ENCODE measurements around the gene BUD31. TPM values are rescaled to one million over a fixed set of nuclear protein-coding genes. Genes with fewer than 3 reads are reported as not detected.

BUD31 gene
- total RNA-seq, 1 experiment from 2014 or later, result 154 TPM

DNA sequence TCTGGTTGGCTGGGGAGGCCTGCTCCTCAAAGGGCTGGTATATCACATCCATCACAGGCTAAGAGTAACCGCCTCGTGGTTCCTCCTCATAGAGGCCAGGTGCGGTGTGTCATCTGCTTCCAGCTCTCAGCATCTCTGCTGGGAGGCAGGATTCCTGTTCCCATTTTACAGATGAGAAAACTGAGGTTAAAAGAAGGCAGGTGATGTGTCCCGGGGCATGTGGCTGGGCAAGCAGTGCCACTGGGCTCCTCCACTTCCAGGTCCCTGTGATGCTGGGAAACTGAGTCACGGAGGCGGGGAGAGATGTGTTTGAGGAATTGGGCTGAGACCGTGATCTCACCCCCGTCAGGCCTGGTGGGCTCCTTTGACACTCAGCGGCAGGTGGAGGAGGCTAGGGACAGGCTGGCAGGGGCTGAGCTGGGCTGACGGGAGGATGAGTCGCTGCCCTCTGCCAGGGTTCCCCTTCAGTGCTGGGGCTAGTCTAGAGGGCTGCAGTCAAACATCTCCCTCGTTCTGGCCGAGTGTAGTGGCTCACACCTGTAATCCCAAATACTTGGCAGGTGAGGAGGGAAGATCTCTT is 24.9 kb upstream of the BUD31 start:
- ChIA-PET POLR2A (no interaction called here), CTCF (no interaction called here), RAD21 (ENCODE audit: low non-redundant PET in 1 of 2, low total read pairs in 2 of 2, uncharacterized antibody in 2 of 2, unreplicated experiment in 2 of 2) (no interaction called here)
- BruUV-seq (replicated peaks), result no TSS peak
- peaks cover 4 to 18% of the 10 kb centered on the region in 2 experiments; a peak in 3 of 4 replicates for H3K36me3 ChIP-seq (ENCODE audit: control insufficient read depth in 1 of 2, insufficient read depth in 2 of 2, low read length in 2 of 2)
- no peak overlapping the region; the same call in 1 of the 2 replicates for H3K27ac ChIP-seq (ENCODE audit: low read depth, low read length)
- intact Hi-C loops (cut with micrococcal nuclease), result no loop called here
- no peaks in the 10 kb centered on the region; the same call in 1 of the 2 replicates for H4K20me1 ChIP-seq (ENCODE audit: insufficient read depth)
- H3K9ac ChIP-seq (ENCODE audit: low read length), result no peak overlapping the region
- no peak overlapping the region for H3K4me2 ChIP-seq (ENCODE audit: low read length)
- H3K9me3 ChIP-seq (ENCODE audit: control insufficient read depth in 1 of 2, insufficient read depth in 1 of 2, low read depth in 1 of 2, low read length in 2 of 2), result no peaks in the 10 kb centered on the region
- H3K9me2 ChIP-seq (ENCODE audit: insufficient read depth), result no peaks in the 10 kb centered on the region
- TF ChIP-seq SIN3A (IDR thresholded peaks at IDR 0.05; ENCODE audit: low read depth) (no peak), SP1 (IDR thresholded peaks at IDR 0.05; ENCODE audit: low read depth) (no peak), EZH2phosphoT487 (IDR thresholded peaks at IDR 0.05; ENCODE audit: borderline replicate concordance) (no peak), YY1 (IDR thresholded peaks at IDR 0.05; ENCODE audit: extremely low read depth, insufficient replicate concordance, low read depth, low read length) (no peak), CBX3 (IDR thresholded peaks at IDR 0.05; ENCODE audit: low read depth) (no peak), CEBPB (IDR thresholded peaks at IDR 0.05; ENCODE audit: low read depth) (no peak), JUND (IDR thresholded peaks at IDR 0.05) (no peak), EGR1 (IDR thresholded peaks at IDR 0.05; ENCODE audit: low read depth) (no peak), ELF1 (IDR thresholded peaks at IDR 0.05; ENCODE audit: borderline replicate concordance, low read depth) (no peak), POLR2AphosphoS5 (IDR thresholded peaks at IDR 0.05; ENCODE audit: low read depth, low read length) (no peak), EZH2 (IDR thresholded peaks at IDR 0.05) (no peak), POLR2A (IDR thresholded peaks at IDR 0.05; ENCODE audit: borderline replicate concordance, extremely low read depth, insufficient read depth, insufficient read length) (no peak), RAD21 (IDR thresholded peaks at IDR 0.05; ENCODE audit: low read depth) (no peak)
- TF ChIP-seq, protein P1, sequence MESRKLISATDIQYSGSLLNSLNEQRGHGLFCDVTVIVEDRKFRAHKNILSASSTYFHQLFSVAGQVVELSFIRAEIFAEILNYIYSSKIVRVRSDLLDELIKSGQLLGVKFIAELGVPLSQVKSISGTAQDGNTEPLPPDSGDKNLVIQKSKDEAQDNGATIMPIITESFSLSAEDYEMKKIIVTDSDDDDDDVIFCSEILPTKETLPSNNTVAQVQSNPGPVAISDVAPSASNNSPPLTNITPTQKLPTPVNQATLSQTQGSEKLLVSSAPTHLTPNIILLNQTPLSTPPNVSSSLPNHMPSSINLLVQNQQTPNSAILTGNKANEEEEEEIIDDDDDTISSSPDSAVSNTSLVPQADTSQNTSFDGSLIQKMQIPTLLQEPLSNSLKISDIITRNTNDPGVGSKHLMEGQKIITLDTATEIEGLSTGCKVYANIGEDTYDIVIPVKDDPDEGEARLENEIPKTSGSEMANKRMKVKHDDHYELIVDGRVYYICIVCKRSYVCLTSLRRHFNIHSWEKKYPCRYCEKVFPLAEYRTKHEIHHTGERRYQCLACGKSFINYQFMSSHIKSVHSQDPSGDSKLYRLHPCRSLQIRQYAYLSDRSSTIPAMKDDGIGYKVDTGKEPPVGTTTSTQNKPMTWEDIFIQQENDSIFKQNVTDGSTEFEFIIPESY (IDR thresholded peaks at IDR 0.05; ENCODE audit: extremely low read depth, insufficient replicate concordance, low read length), result no peak
- TF ChIP-seq, protein P2, sequence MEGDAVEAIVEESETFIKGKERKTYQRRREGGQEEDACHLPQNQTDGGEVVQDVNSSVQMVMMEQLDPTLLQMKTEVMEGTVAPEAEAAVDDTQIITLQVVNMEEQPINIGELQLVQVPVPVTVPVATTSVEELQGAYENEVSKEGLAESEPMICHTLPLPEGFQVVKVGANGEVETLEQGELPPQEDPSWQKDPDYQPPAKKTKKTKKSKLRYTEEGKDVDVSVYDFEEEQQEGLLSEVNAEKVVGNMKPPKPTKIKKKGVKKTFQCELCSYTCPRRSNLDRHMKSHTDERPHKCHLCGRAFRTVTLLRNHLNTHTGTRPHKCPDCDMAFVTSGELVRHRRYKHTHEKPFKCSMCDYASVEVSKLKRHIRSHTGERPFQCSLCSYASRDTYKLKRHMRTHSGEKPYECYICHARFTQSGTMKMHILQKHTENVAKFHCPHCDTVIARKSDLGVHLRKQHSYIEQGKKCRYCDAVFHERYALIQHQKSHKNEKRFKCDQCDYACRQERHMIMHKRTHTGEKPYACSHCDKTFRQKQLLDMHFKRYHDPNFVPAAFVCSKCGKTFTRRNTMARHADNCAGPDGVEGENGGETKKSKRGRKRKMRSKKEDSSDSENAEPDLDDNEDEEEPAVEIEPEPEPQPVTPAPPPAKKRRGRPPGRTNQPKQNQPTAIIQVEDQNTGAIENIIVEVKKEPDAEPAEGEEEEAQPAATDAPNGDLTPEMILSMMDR (IDR thresholded peaks at IDR 0.05 in 2 of 3, conservative IDR thresholded peaks at IDR 0.05 in 1 of 3; ENCODE audit: borderline replicate concordance in 1 of 3, insufficient read depth in 1 of 3, low read depth in 2 of 3, low read length in 2 of 3), result no peak
- TF ChIP-seq, protein P3, sequence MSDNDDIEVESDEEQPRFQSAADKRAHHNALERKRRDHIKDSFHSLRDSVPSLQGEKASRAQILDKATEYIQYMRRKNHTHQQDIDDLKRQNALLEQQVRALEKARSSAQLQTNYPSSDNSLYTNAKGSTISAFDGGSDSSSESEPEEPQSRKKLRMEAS (IDR thresholded peaks at IDR 0.05), result no peak
- TF ChIP-seq, protein P4, sequence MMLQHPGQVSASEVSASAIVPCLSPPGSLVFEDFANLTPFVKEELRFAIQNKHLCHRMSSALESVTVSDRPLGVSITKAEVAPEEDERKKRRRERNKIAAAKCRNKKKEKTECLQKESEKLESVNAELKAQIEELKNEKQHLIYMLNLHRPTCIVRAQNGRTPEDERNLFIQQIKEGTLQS (IDR thresholded peaks at IDR 0.05), result no peak
- ATAC-seq (no peak), DNase-seq (ENCODE audit: low read depth, low spot score) (no peak)
- no peak overlapping the region for H3K4me3 ChIP-seq (replicated peaks in 1 of 2; ENCODE audit: low read depth in 1 of 2, low read length in 2 of 2)
- peaks cover 13 to 18% of the 10 kb centered on the region in 2 experiments; a peak in 3 of 4 replicates for H3K4me1 ChIP-seq (ENCODE audit: control insufficient read depth in 1 of 2, insufficient read depth in 2 of 2, low read length in 2 of 2)
- H2AFZ ChIP-seq (ENCODE audit: low read depth, low read length, poor library complexity, severe bottlenecking), result no peak overlapping the region
- H3K79me2 ChIP-seq (ENCODE audit: insufficient read depth, low read length), result peaks cover 50% of the 10 kb centered on the region
- H3K27me3 ChIP-seq (ENCODE audit: insufficient read depth, low read length), result no peaks in the 10 kb centered on the region

Data from HCT116 (cell line).